Measurements from ENCODE around the gene SLC39A5. TPM values are rescaled to one million over a fixed set of nuclear protein-coding genes. Genes with fewer than 3 reads are reported as not detected.

SLC39A5 gene
- total and polyA plus RNA-seq, 2 of the 13 experiments (the other 11 are each of a cell fraction or from before 2014, with no cell fraction given): 59.7 to 101 TPM

DNA sequence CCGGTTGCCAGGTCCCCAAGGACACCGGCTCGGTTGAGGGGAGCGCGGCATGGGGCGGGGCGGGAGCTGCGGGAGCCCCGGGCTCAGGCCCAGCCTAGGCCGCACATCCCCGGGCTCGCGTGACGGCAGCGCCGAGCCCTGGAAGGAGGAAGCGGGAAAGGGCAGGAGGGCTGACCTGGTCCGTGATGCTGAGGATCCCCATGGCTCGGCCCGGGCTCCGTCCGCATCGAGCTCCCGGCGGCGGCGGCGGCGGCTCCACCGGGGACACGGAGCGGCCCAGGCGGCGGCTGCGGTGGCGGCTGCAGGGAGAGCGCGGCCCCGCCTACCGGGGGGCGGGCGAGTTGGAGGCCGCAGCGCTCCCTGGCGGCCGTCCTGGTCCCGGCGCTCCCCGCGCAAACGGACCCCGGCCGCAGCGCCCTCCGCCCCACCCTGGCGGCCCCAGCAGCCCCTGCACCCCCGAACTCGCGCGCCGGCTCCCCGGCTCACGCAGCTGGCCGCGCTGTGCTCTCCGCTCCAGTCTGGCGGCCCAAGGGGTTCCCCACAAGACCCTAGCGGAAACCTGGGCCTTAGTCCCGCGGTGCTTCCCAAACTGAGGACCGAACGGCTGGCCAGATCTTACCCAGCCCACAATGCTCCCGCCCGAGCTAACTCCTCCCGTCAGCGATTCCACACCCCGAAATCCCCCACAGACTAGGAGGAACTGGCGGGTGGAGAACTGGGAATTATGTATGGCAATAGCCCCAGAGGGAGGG lies 28.4 kb downstream of the SLC39A5 start, which contains the start of gene ANKRD52 (continued):
- TF ChIP-seq MXD1 (CRISPR knock-in tag; IDR thresholded peaks at IDR 0.05) (peak; percentile 43; the same call in 1 of the 2 replicates), ZFX (CRISPR knock-in tag; IDR thresholded peaks at IDR 0.05; ENCODE audit: low read depth) (peak; percentile 100), SALL2 (CRISPR knock-in tag; IDR thresholded peaks at IDR 0.05) (no peak; the same call in none of the 2 replicates), PHF20 (CRISPR knock-in tag; IDR thresholded peaks at IDR 0.05) (peak; percentile 44; the same call in 1 of the 2 replicates), RARG (CRISPR knock-in tag; IDR thresholded peaks at IDR 0.05; ENCODE audit: low read depth) (no peak), ZMYM2 (CRISPR knock-in tag; IDR thresholded peaks at IDR 0.05) (0 out of 2 replicates have a peak, but pooled peaks have one; percentile 19), SALL1 (CRISPR knock-in tag; IDR thresholded peaks at IDR 0.05) (peak; percentile 34), ZNF468 (CRISPR knock-in tag; IDR thresholded peaks at IDR 0.05) (0 out of 2 replicates have a peak, but pooled peaks have one; percentile 26), ZNF33B (CRISPR knock-in tag; IDR thresholded peaks at IDR 0.05) (no peak), NFYB (CRISPR knock-in tag; IDR thresholded peaks at IDR 0.05) (no peak), ZNF18 (CRISPR knock-in tag; IDR thresholded peaks at IDR 0.05; ENCODE audit: insufficient replicate concordance) (no peak), SUZ12 (IDR thresholded peaks at IDR 0.05; ENCODE audit: low read depth, low read length) (no peak), ZNF282 (IDR thresholded peaks at IDR 0.05; ENCODE audit: partially characterized antibody) (no peak), SMAD9 (CRISPR knock-in tag; IDR thresholded peaks at IDR 0.05) (no peak), JUN (CRISPR knock-in tag; IDR thresholded peaks at IDR 0.05) (no peak), KMT2A (CRISPR knock-in tag; IDR thresholded peaks at IDR 0.05) (0 out of 2 replicates have a peak, but pooled peaks have one; percentile 37), ZUFSP (CRISPR knock-in tag; IDR thresholded peaks at IDR 0.05; ENCODE audit: borderline replicate concordance) (no peak), KLF13 (CRISPR knock-in tag; IDR thresholded peaks at IDR 0.05) (no peak), ZNF891 (CRISPR knock-in tag; IDR thresholded peaks at IDR 0.05) (peak; percentile 16), ZNF276 (CRISPR knock-in tag; IDR thresholded peaks at IDR 0.05; ENCODE audit: low read depth) (0 out of 2 replicates have a peak, but pooled peaks have one; percentile 41), PHF21A (CRISPR knock-in tag; IDR thresholded peaks at IDR 0.05) (no peak), TRIM24 (CRISPR knock-in tag; IDR thresholded peaks at IDR 0.05) (no peak), YY1 (IDR thresholded peaks at IDR 0.05; ENCODE audit: insufficient read depth, insufficient replicate concordance, low read depth, low read length) (peak; percentile 69)
- TF ChIP-seq, protein P1, sequence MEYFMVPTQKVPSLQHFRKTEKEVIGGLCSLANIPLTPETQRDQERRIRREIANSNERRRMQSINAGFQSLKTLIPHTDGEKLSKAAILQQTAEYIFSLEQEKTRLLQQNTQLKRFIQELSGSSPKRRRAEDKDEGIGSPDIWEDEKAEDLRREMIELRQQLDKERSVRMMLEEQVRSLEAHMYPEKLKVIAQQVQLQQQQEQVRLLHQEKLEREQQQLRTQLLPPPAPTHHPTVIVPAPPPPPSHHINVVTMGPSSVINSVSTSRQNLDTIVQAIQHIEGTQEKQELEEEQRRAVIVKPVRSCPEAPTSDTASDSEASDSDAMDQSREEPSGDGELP (IDR thresholded peaks at IDR 0.05; ENCODE audit: borderline replicate concordance, low read depth): no peak

All from HepG2 (cell line).